Muscle layer of colon (tissue), 2 donors: Measurements from ENCODE around the gene ABTB2.

Experiments
- H3K27ac ChIP-seq: one replicate; pipeline ENCODE4 v1.7.0; 2013; ENCODE audit warnings: low read depth, mild to moderate bottlenecking, low read length, moderate library complexity
- H3K27me3 ChIP-seq, 2 donors: one replicate each; pipeline ENCODE4 v1.7.0; 2013; ENCODE audit warnings: low read length in 2 of 2, mild to moderate bottlenecking in 2 of 2; ENCODE audit not compliant: insufficient read depth in 2 of 2, control insufficient read depth in 1 of 2
- H3K36me3 ChIP-seq: one replicate; pipeline ENCODE4 v1.7.0; 2013; ENCODE audit warnings: mild to moderate bottlenecking, low read length; ENCODE audit not compliant: insufficient read depth
- H3K4me1 ChIP-seq: one replicate; pipeline ENCODE4 v1.7.0; 2013; ENCODE audit warnings: mild to moderate bottlenecking, low read length; ENCODE audit not compliant: insufficient read depth
- H3K4me3 ChIP-seq, 2 donors: one replicate each; pipeline ENCODE4 v1.7.0; 2013; ENCODE audit warnings: low read length in 2 of 2, low read depth in 1 of 2, mild to moderate bottlenecking in 1 of 2, moderate library complexity in 1 of 2
- H3K9ac ChIP-seq: one replicate; pipeline ENCODE4 v1.7.0; 2013; ENCODE audit warnings: low read length
- H3K9me3 ChIP-seq: one replicate; pipeline ENCODE4 v1.7.0; 2013; ENCODE audit warnings: mild to moderate bottlenecking, low read length
- donor health status: abdominal sarcoma.
- donor health status: Adenocarcinoma of cecum.

Gene ABTB2

DNA sequence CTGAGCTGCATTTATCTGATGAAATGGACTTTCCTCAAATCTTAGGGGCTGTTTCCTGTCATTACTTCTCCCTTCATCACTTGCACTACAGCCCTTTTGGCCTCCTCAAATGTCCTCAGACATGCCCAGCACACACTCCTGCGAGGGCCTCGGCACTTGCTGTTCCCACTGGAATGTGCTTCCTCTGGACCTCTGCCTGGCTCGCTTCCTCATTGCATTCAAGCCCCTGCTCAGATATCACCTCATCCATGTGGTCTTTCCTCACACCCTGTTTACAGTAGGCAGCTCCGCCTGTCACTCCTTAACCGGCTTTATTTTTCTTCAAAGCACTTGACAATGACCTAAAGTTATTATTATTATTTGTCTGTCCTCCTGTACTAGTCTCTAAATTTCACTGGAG is 243.3 kb downstream of the ABTB2 start:
- Histone ChIP-seq H3K36me3 (peaks cover 93% of the 10 kb centered on the region), H3K27me3 (no peaks in the 10 kb centered on the region), H3K27ac (no peak overlapping the region), H3K9ac (no peak overlapping the region), H3K4me1 (no peaks in the 10 kb centered on the region), H3K9me3 (no peaks in the 10 kb centered on the region), H3K4me3 (no peak overlapping the region)

DNA sequence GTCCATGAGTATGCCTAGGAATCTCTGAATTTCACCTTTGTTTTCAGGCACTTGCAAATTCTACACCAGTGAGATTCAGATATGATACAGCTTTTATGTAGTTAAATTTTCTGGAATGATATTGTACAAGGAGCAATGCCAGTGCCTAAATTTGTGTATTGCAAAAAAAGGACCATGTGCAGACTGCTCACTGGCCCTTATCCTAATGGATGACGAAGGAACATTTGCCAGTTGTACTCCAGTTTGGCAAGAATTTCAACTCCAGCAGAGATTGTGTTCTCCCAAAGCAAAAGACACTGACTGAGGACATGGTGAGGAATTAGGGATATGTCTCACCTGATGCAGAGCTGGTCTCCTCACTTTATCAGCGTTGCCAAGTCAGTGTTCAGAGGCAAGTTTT is 243.8 kb downstream of the ABTB2 start:
- no peaks in the 10 kb centered on the region for H3K27me3 ChIP-seq
- H3K9me3 ChIP-seq = no peaks in the 10 kb centered on the region
- no peak overlapping the region for H3K27ac ChIP-seq
- no peak overlapping the region for H3K4me3 ChIP-seq
- no peak overlapping the region for H3K9ac ChIP-seq
- peaks cover 93% of the 10 kb centered on the region for H3K36me3 ChIP-seq
- no peaks in the 10 kb centered on the region for H3K4me1 ChIP-seq

DNA sequence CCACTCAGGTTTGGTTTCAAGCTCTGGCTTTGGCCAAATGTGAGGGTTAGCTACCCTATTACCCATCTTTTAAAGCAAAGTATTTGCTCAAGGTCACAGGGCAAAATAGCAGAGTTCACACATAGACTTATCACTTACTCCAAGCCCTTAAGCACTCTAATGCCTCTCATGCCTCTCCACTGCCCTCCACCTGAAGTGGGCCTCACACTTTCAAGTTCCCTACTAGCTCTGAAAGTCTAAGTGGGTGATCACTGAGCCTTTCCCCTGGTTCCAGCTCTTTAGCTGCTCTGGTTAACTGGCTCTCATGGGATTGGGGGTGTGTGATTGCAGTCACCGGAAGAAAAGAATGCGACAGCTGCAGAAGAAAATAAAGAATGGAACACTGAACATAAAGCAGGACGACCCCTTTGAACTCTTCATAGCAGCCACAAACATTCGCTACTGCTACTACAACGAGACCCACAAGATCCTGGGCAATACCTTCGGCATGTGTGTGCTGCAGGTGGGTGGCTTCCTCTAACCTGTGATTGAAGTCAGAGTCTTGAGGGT is 246.0 kb downstream of the ABTB2 start:
- Histone ChIP-seq H3K9ac (no peak overlapping the region), H3K27me3 (no peaks in the 10 kb centered on the region), H3K4me1 (peaks cover under 1% of the 10 kb centered on the region), H3K27ac (no peak overlapping the region), H3K4me3 (no peak overlapping the region), H3K36me3 (peaks cover 81% of the 10 kb centered on the region), H3K9me3 (no peaks in the 10 kb centered on the region)

DNA sequence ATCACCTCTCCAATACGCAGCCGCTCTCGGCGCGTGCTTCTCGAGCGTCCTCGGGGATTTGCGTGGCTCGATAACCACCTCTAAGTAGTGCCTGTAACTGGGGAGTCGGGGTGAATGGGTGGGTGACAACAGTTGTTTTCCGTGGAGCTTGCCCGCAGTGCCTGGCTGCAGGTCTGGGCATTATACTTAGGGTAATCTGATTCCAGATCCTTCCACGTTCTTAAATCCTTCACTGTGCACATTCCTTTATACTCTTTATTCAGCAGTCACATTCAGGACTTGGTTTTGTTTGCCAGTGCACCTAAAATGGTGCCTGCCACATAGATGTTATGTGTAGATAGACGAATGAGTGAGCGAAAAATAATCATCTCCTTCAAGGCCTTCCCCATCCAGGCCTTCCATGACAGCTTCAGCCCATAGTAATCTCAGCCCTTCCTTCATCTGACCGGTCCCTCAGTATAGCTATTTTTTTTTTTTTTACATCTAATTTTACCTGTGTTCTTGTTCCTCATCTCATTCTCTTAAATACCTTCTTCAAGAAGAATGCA is 251.8 kb downstream of the ABTB2 start:
- peaks cover 38% of the 10 kb centered on the region for H3K36me3 ChIP-seq
- peak overlapping the region; percentile 69 to 96 for H3K4me3 ChIP-seq
- peak overlapping the region; percentile 86 for H3K27ac ChIP-seq

DNA sequence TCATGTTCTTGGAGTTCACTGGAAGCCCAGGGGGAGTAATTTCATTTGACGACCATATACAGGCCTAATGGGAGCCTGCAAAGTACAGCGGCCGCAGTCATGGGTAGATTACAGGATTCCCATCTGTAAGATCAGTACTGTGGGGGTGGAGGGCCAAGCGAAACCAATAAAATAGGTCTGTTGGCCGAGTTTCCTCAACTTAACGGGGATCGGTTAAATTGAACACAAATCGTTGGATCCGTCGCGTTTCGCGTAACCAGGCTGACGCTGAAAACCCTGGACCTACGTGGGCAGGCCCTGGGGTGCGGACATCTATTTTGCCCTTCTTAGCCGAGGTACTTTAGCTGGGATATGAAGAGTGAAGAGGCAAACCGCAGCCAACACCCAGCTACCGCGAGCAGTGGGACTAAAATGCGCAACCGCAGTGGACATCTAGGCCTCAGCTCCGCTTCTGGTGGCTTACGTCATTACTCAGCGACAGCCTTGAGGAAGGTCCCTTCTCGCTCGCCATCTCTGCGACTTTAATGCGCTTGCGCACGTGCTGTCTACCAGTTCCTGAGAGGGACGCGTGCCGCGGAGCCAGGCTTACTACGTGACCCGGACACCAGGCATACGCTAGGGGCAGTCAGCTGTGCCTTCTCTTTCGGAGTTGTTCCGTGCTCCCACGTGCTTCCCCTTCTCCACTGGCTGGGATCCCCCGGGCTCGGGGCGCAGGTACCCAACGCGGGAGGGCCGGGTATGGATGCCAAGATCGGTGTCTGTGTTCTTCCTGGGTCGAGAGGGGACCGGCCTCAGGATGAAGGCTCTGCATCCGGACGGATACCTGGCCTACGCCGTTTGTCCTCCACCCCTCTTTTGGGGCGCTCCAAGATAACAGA is 252.5 kb downstream of the ABTB2 start, which contains the start of gene NAT10:
TSS of gene NAT10 (plus strand) at position 551 of the 878 bp plus-strand sequence. CDS start 2,597 bp downstream, outside the sequence.
- Histone ChIP-seq H3K9me3 (no peaks in the 10 kb centered on the region), H3K27me3 (no peaks in the 10 kb centered on the region), H3K27ac (peak within 1 kb of the TSS; percentile 86), H3K9ac (peak within 1 kb of the TSS; percentile 79), H3K36me3 (peaks cover 35% of the 10 kb centered on the region), H3K4me1 (peaks cover 14% of the 10 kb centered on the region), H3K4me3 (peak within 1 kb of the TSS; percentile 69 to 96)

More for the DNA sequence above, 251.8 kb downstream of the ABTB2 start:
- Histone ChIP-seq H3K9me3 (no peaks in the 10 kb centered on the region), H3K9ac (peak overlapping the region; percentile 79), H3K4me1 (peaks cover 14% of the 10 kb centered on the region), H3K27me3 (no peaks in the 10 kb centered on the region)

DNA sequence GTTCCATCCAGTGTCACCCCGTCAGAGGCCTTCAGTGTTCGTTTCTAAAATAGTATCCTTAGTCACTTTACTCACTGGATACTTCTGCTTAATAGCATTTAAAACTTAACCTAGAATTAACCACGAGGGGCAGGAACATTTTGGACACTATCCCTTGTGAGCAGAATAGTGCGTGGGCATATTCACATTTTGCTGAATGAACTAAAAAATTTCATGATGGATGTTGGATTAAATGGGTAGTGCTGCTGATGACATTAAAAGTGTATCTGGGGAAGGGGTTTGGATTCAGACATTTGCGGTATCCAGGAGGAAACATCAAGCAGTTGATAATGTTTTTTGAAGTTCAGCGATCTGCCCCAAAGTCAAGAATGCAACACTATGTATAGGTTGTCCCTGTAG is 253.1 kb downstream of the ABTB2 start:
- no peaks in the 10 kb centered on the region for H3K9me3 ChIP-seq
- peak overlapping the region in 1 of 2 donors; percentile 96 for H3K4me3 ChIP-seq
- H3K9ac ChIP-seq = peak overlapping the region; percentile 79
- peaks cover 14% of the 10 kb centered on the region for H3K4me1 ChIP-seq
- peaks cover 35% of the 10 kb centered on the region for H3K36me3 ChIP-seq
- no peaks in the 10 kb centered on the region for H3K27me3 ChIP-seq
- H3K27ac ChIP-seq = peak overlapping the region; percentile 86
